Upper lobe of left lung (tissue), 4 donors: ENCODE results near the gene ZNF77.

Experiments
- EP300 ChIP-seq, 4 donors: sonication (generic); formaldehyde crosslinking; IDR thresholded peaks; one replicate each; pipeline ENCODE4 v1.5.1; 2017; ENCODE audit warnings: antibody characterized with exemption in 4 of 4, control low read depth in 2 of 4
- POLR2A ChIP-seq, 4 donors: fragments of 450-650 bp; IDR thresholded peaks; one replicate each; pipeline ENCODE4 v1.5.1; 2016 to 2017; ENCODE audit warnings: antibody characterized with exemption in 4 of 4, mild to moderate bottlenecking in 2 of 4
- POLR2AphosphoS5 ChIP-seq, 2 donors: sonication (generic); formaldehyde crosslinking; IDR thresholded peaks; one replicate each; pipeline ENCODE4 v1.5.1; 2017; ENCODE audit warnings: antibody characterized with exemption in 2 of 2
- TF ChIP-seq, protein P1 (sequence below), 6 experiments: fragments of 450-650 bp in 4 of 6; fragments of 200-600 bp in 2 of 6; sonication (generic) in 2 of 6; IDR thresholded peaks; one replicate each; pipeline ENCODE4 v1.5.1; 2016 to 2019; ENCODE audit warnings: antibody characterized with exemption in 6 of 6

DNA sequence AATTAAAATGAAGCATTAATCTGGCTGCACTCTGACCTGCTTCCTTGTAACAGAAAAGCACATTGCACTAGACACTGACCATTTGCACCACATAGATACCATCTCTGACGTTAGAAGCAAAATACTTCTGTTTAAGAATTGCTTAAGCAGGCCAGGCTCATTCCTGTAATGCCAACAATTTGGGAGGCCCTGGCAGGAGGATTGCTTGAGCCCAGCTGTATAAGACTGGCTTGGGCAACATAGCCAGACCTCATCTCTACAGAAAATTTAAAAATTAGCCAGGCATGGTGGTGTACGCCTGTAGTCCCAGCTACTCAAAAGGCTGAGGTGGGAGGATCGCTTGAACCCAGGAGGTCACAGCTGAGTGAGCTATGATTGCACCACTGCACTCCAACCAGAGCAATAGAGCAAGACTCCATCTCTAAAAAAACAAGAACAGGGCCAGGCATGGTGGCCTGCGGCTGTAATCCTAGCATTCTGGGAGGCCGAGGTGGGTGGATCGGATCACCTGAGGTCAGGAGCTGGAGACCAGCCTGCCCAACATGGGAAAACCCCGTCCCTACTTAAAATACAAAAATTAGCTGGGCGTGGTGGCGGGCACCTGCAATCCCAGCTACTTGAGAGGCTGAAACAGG lies 25.5 kb upstream of the ZNF77 start:
- TF ChIP-seq, protein P1, sequence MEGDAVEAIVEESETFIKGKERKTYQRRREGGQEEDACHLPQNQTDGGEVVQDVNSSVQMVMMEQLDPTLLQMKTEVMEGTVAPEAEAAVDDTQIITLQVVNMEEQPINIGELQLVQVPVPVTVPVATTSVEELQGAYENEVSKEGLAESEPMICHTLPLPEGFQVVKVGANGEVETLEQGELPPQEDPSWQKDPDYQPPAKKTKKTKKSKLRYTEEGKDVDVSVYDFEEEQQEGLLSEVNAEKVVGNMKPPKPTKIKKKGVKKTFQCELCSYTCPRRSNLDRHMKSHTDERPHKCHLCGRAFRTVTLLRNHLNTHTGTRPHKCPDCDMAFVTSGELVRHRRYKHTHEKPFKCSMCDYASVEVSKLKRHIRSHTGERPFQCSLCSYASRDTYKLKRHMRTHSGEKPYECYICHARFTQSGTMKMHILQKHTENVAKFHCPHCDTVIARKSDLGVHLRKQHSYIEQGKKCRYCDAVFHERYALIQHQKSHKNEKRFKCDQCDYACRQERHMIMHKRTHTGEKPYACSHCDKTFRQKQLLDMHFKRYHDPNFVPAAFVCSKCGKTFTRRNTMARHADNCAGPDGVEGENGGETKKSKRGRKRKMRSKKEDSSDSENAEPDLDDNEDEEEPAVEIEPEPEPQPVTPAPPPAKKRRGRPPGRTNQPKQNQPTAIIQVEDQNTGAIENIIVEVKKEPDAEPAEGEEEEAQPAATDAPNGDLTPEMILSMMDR (IDR thresholded peaks at IDR 0.05) = no peak
- TF ChIP-seq POLR2AphosphoS5 (IDR thresholded peaks at IDR 0.05) (peak in 1 of 2 donors; percentile 65), POLR2A (IDR thresholded peaks at IDR 0.05) (no peak), EP300 (IDR thresholded peaks at IDR 0.05) (peak in 1 of 4 donors; percentile 22)
